ENCODE results near the gene TRERF1. TPM values are rescaled to one million over a fixed set of nuclear protein-coding genes. Genes with fewer than 3 reads are reported as not detected.

TRERF1 gene
- polyA plus RNA-seq, 1 of the 3 experiments (the other 2 are of a cell fraction), result 3.6 TPM

GRCh38 chr6:42293386-42293977, 158.2 kb downstream of the TRERF1 start:
- CTCF ChIA-PET, result interaction anchor here (1.0 kb wide), 1 partner anchor 254 kb away, joined by 4 read pairs; no protein-coding TSS in a partner anchor
- no peak overlapping the region for H2AFZ ChIP-seq (ENCODE audit: low read depth)
- H3K27ac ChIP-seq (ENCODE audit: low read depth in 2 of 2, low read length in 1 of 2), result no peak overlapping the region
- WGBS (ENCODE audit: low lambda C conversion rate), result 90% methylated on average over 5 of the region's 5 CpGs
- no peaks in the 10 kb centered on the region for H3K9me2 ChIP-seq
- H3K4me3 ChIP-seq (ENCODE audit: low read depth in 2 of 2, low read length in 1 of 2), result no peak overlapping the region
- H3F3A ChIP-seq (replicated peaks; ENCODE audit: insufficient read depth), result no peaks in the 10 kb centered on the region
- POLR2A ChIA-PET, result no interaction called here
- H3K36me3 ChIP-seq (replicated peaks in 1 of 2; ENCODE audit: control insufficient read depth in 1 of 2, insufficient read depth in 2 of 2, low read length in 1 of 2), result no peaks in the 10 kb centered on the region
- no peak overlapping the region for H3K4me2 ChIP-seq
- no peak for DNase-seq
- no peaks in the 10 kb centered on the region for H4K20me1 ChIP-seq (ENCODE audit: insufficient read depth)
- no peak for TF ChIP-seq FOXM1 (IDR thresholded peaks at IDR 0.05; ENCODE audit: low read depth)
- no peak for TF ChIP-seq CHD2 (IDR thresholded peaks at IDR 0.05; ENCODE audit: low read length, partially characterized antibody)
- TF ChIP-seq RFX5 (IDR thresholded peaks at IDR 0.05; ENCODE audit: low read length), result no peak
- TF ChIP-seq MEF2A (IDR thresholded peaks at IDR 0.05; ENCODE audit: borderline replicate concordance, low read depth), result no peak
- no peak for TF ChIP-seq MAX (IDR thresholded peaks at IDR 0.05; ENCODE audit: low read depth)
- TF ChIP-seq ELF1 (IDR thresholded peaks at IDR 0.05), result no peak
- TF ChIP-seq RXRA (IDR thresholded peaks at IDR 0.05; ENCODE audit: borderline replicate concordance, low read depth), result no peak
- no peak for TF ChIP-seq USF2 (IDR thresholded peaks at IDR 0.05; ENCODE audit: borderline replicate concordance, low read depth, low read length)
- TF ChIP-seq NRF1 (IDR thresholded peaks at IDR 0.05; ENCODE audit: low read depth, low read length), result no peak
- TF ChIP-seq JUND (IDR thresholded peaks at IDR 0.05), result no peak
- no peak for TF ChIP-seq YY1 (IDR thresholded peaks at IDR 0.05; ENCODE audit: low read depth)
- TF ChIP-seq RAD21 (IDR thresholded peaks at IDR 0.05; ENCODE audit: low read length), result no peak
- TF ChIP-seq NFIC (IDR thresholded peaks at IDR 0.05; ENCODE audit: borderline replicate concordance), result no peak
- H3K9me3 ChIP-seq, result no peaks in the 10 kb centered on the region
- no peaks in the 10 kb centered on the region for H3K27me3 ChIP-seq (ENCODE audit: insufficient read depth)
- no peaks in the 10 kb centered on the region for H3K79me2 ChIP-seq (ENCODE audit: insufficient read depth)
- no peak overlapping the region for H3K9ac ChIP-seq
- H3K4me1 ChIP-seq (ENCODE audit: control insufficient read depth in 1 of 2, insufficient read depth in 2 of 2, low read depth in 1 of 2, low read length in 1 of 2), result no peaks in the 10 kb centered on the region; a peak in 1 of 4 replicates

GRCh38 chr6:42292004-42292740, 159.6 kb downstream of the TRERF1 start:
- H3K9me3 ChIP-seq, result no peaks in the 10 kb centered on the region
- ChIA-PET POLR2A (no interaction called here), CTCF (interaction anchor here (0.9 kb wide), 1 partner anchor 11 kb away, joined by 3 read pairs; no protein-coding TSS in a partner anchor)
- H3K27me3 ChIP-seq (ENCODE audit: insufficient read depth), result no peaks in the 10 kb centered on the region
- no peaks in the 10 kb centered on the region for H3F3A ChIP-seq (replicated peaks; ENCODE audit: insufficient read depth)
- peak overlapping the region in 1 of 2 experiments; percentile 35; a peak in 1 of 4 replicates for H3K27ac ChIP-seq (ENCODE audit: low read depth in 2 of 2, low read length in 1 of 2)
- H3K9ac ChIP-seq, result no peak overlapping the region
- H3K4me1 ChIP-seq (ENCODE audit: control insufficient read depth in 1 of 2, insufficient read depth in 2 of 2, low read depth in 1 of 2, low read length in 1 of 2), result no peaks in the 10 kb centered on the region; a peak in 1 of 4 replicates
- DNase-seq, result no peak
- no peaks in the 10 kb centered on the region for H4K20me1 ChIP-seq (ENCODE audit: insufficient read depth)
- H3K4me2 ChIP-seq, result no peak overlapping the region
- H2AFZ ChIP-seq (ENCODE audit: low read depth), result no peak overlapping the region
- H3K79me2 ChIP-seq (ENCODE audit: insufficient read depth), result no peaks in the 10 kb centered on the region
- H3K36me3 ChIP-seq (replicated peaks in 1 of 2; ENCODE audit: control insufficient read depth in 1 of 2, insufficient read depth in 2 of 2, low read length in 1 of 2), result no peaks in the 10 kb centered on the region
- 88% methylated on average over 9 of the region's 9 CpGs for WGBS (ENCODE audit: low lambda C conversion rate)
- H3K9me2 ChIP-seq, result no peaks in the 10 kb centered on the region
- no peak overlapping the region for H3K4me3 ChIP-seq (ENCODE audit: low read depth in 2 of 2, low read length in 1 of 2)
- TF ChIP-seq IRF3 (IDR thresholded peaks at IDR 0.05; ENCODE audit: low read depth, low read length) (no peak), YY1 (IDR thresholded peaks at IDR 0.05; ENCODE audit: low read depth) (no peak), TAF1 (IDR thresholded peaks at IDR 0.05; ENCODE audit: borderline replicate concordance, low read depth, low read length) (no peak), POLR2AphosphoS5 (IDR thresholded peaks at IDR 0.05; ENCODE audit: low read depth, low read length) (no peak), TCF12 (IDR thresholded peaks at IDR 0.05) (no peak), ZBTB33 (IDR thresholded peaks at IDR 0.05; ENCODE audit: borderline replicate concordance, low read depth) (no peak), SMC3 (IDR thresholded peaks at IDR 0.05; ENCODE audit: low read depth, low read length) (no peak), USF1 (IDR thresholded peaks at IDR 0.05; ENCODE audit: borderline replicate concordance, low read depth) (no peak), MXI1 (IDR thresholded peaks at IDR 0.05; ENCODE audit: low read depth, low read length) (no peak), USF2 (IDR thresholded peaks at IDR 0.05; ENCODE audit: borderline replicate concordance, low read depth, low read length) (no peak)

Measured in SK-N-SH (cell line).